A549 (cell line): ENCODE results near the gene BANP. TPM values are rescaled to one million over a fixed set of nuclear protein-coding genes. Genes with fewer than 3 reads are reported as not detected.
"Not testable (repeated sequence)": the region's sequence is repeated elsewhere in the genome, so short reads cannot be mapped to it uniquely, and the experiment has no call there.

Source experiments
- ATAC-seq, 2 experiments: fragments of 200-7000 bp in 1 of 2; fragments of >200 bp in 1 of 2; cut with Nextera tagmentation in 1 of 2; cut with Tn5 transposase in 1 of 2; 3 replicates each; pipeline versions ENCODE4 v1.8.0 to v1.9.1; 2018 to 2020; ENCODE audit warnings: mild to moderate bottlenecking in 1 of 2, moderate library complexity in 1 of 2
- CTCF ChIA-PET: fragments of 300-600 bp; sonication (Branson Sonifier 250); formaldehyde crosslinking; extraction: SDS; loops from one replicate; lab custom pipeline; 2021; ENCODE audit warnings: antibody characterized with exemption, inconsistent platforms; lab: Yijun Ruan, JAX
- POLR2A ChIA-PET: fragments of 350-600 bp; formaldehyde crosslinking; extraction: SDS; loops from one replicate; lab custom pipeline; 2021; ENCODE audit warnings: antibody characterized with exemption, inconsistent platforms; lab: Yijun Ruan, JAX
- DNase-seq, 2 experiments: peaks; one replicate each; pipeline versions ENCODE4 v3.0.0 to v3.0.0-alpha.2; 2011 to 2016; ENCODE audit warnings: low read depth in 1 of 2, low spot score in 1 of 2
- FAIRE-seq: peaks from 2 replicates; lab custom pipeline; 2011; peaks lifted over from hg19 to GRCh38; lab: Jason Lieb, UNC
- H3K27ac ChIP-seq, 2 experiments: fragments of >200 bp; sonication (Bioruptor Twin); formaldehyde crosslinking; 3 replicates each; pipeline ENCODE4 v1.5.1; 2016 to 2017
- H3K4me1 ChIP-seq: fragments of >200 bp; sonication (Bioruptor Twin); formaldehyde crosslinking; 3 replicates; pipeline ENCODE4 v1.6.1; 2016
- H3K4me2 ChIP-seq: fragments of >200 bp; sonication (Bioruptor Twin); formaldehyde crosslinking; 3 replicates; pipeline ENCODE4 v1.6.1; 2016
- H3K4me3 ChIP-seq: fragments of >200 bp; sonication (Bioruptor Twin); formaldehyde crosslinking; 3 replicates; pipeline ENCODE4 v1.5.1; 2016
- H3K9me3 ChIP-seq: fragments of >200 bp; sonication (Bioruptor Twin); formaldehyde crosslinking; 3 replicates; pipeline ENCODE4 v1.6.1; 2016
- ATOH8 ChIP-seq: fragments of 250-450 bp; sonication (Bioruptor Pico); IDR thresholded peaks from 2 replicates; pipeline ENCODE4 v1.5.0; 2020; ENCODE audit warnings: low read depth, mild to moderate bottlenecking, moderate library complexity
- BHLHE40 ChIP-seq: IDR thresholded peaks from 2 replicates; pipeline ENCODE4 v1.6.1; 2012; ENCODE audit warnings: low read depth, low read length, inconsistent platforms
- CBX8 ChIP-seq: fragments of 200-600 bp; sonication (generic); IDR thresholded peaks from 2 replicates; pipeline ENCODE4 v1.6.1; 2016
- CEBPB ChIP-seq, 2 experiments: fragments of >200 bp in 1 of 2; sonication (Bioruptor Twin) in 1 of 2; formaldehyde crosslinking in 1 of 2; IDR thresholded peaks; 2 replicates each; pipeline ENCODE4 v1.6.1; 2012 to 2016
- ELK1 ChIP-seq: fragments of 150-350 bp; IDR thresholded peaks from 2 replicates; pipeline ENCODE4 v1.6.1; 2014; ENCODE audit warnings: low read depth, mild to moderate bottlenecking, low read length
- EP300 ChIP-seq, 2 experiments: fragments of >200 bp; sonication (Bioruptor Twin); formaldehyde crosslinking; IDR thresholded peaks; 2 replicates in 1 of 2; 3 replicates in 1 of 2; pipeline ENCODE4 v1.6.1; 2016 to 2017
- FOSL2 ChIP-seq, 2 experiments: fragments of 450-650 bp in 1 of 2; fragments of >200 bp in 1 of 2; sonication (Bioruptor Twin) in 1 of 2; formaldehyde crosslinking; IDR thresholded peaks; 2 replicates each; pipeline versions ENCODE4 v1.5.0 to v1.6.1; 2016 to 2020; ENCODE audit warnings: mild to moderate bottlenecking in 1 of 2, moderate library complexity in 1 of 2
- GATA3 ChIP-seq: IDR thresholded peaks from 2 replicates; pipeline ENCODE4 v1.6.1; 2012; ENCODE audit warnings: borderline replicate concordance
- HES2 ChIP-seq: fragments of >200 bp; sonication (Bioruptor Twin); formaldehyde crosslinking; IDR thresholded peaks from 2 replicates; pipeline ENCODE4 v1.6.1; 2016
- JUN ChIP-seq, 2 experiments: fragments of >200 bp; sonication (Bioruptor Twin); formaldehyde crosslinking; IDR thresholded peaks; 2 replicates in 1 of 2; 3 replicates in 1 of 2; pipeline ENCODE4 v1.6.1; 2016 to 2017
- JUNB ChIP-seq: fragments of >200 bp; sonication (Bioruptor Twin); formaldehyde crosslinking; IDR thresholded peaks from 2 replicates; pipeline ENCODE4 v1.6.1; 2016
- KDM5A ChIP-seq: fragments of 200-600 bp; sonication (generic); IDR thresholded peaks from 2 replicates; pipeline ENCODE4 v1.6.1; 2016; ENCODE audit warnings: antibody characterized with exemption, mild to moderate bottlenecking
- RAD21 ChIP-seq, 2 experiments: fragments of >200 bp in 1 of 2; sonication (Bioruptor Twin) in 1 of 2; formaldehyde crosslinking in 1 of 2; IDR thresholded peaks in 1 of 2; conservative IDR thresholded peaks in 1 of 2; 2 replicates in 1 of 2; 3 replicates in 1 of 2; pipeline ENCODE4 v1.6.1; 2012 to 2018; ENCODE audit warnings: inconsistent platforms in 1 of 2
- RFX5 ChIP-seq: fragments of 450-650 bp; IDR thresholded peaks from 2 replicates; pipeline ENCODE4 v1.7.1; 2014; ENCODE audit warnings: antibody characterized with exemption, mild to moderate bottlenecking, moderate library complexity
- SMC3 ChIP-seq: fragments of >200 bp; sonication (Bioruptor Twin); formaldehyde crosslinking; IDR thresholded peaks from 3 replicates; pipeline ENCODE4 v1.6.1; 2018; ENCODE audit warnings: inconsistent platforms
- WGBS: methylation state at CpG from one replicate; pipeline ENCODE4 v1.1.6; 2017; ENCODE audit errors: missing lambda C conversion rate; 5-methylcytosine and 5-hydroxymethylcytosine counted together
- polyA plus RNA-seq, 4 experiments: library from polyadenylated mRNA; depleted of rRNA in 3 of 4; stranded (reverse); fragments of >200 nt; fragmentation: RNase III in 1 of 4; extraction: RNeasy Plus Mini Kit Qiagen cat#74134 plus additional on column Dnase treatment in 1 of 4; gene quantifications; 2 replicates in 3 of 4; 3 replicates in 1 of 4; pipeline ENCODE4 v1.2.3, GENCODE V29; 2011 to 2017
- TF ChIP-seq, protein P1 (sequence below): fragments of >200 bp; sonication (Bioruptor Twin); formaldehyde crosslinking; IDR thresholded peaks from 3 replicates; pipeline ENCODE4 v1.6.1; 2016
- TF ChIP-seq, protein P2 (sequence below): IDR thresholded peaks from 2 replicates; pipeline ENCODE4 v1.6.1; 2012
- TF ChIP-seq, protein P3 (sequence below): fragments of 200-600 bp; sonication (generic); IDR thresholded peaks from 2 replicates; pipeline ENCODE4 v1.6.1; 2016; ENCODE audit warnings: antibody characterized with exemption, mild to moderate bottlenecking, moderate library complexity

The BANP gene
- polyA plus RNA-seq, 2 of the 4 experiments (the other 2 are of a cell fraction) = 17.1 to 17.2 TPM

- POLR2A ChIA-PET = not testable (repeated sequence)
- DNase-seq = peak; percentile 25 to 90
- WGBS = 24% methylated on average over 24 of the region's 28 CpGs
Observed at GRCh38 chr16:88118852-88119741, 167.9 kb downstream of the BANP start.

GRCh38 chr16:88119881-88120751 is 168.9 kb downstream of the BANP start:
- Histone ChIP-seq H3K4me2 (peak overlapping the region; percentile 75; the same call in 1 of the 3 replicates), H3K4me1 (peaks cover 18% of the 10 kb centered on the region), H3K27ac (peak overlapping the region; percentile 51 to 85; a peak in 4 of 6 replicates)
- FAIRE-seq, H3K4me3 ChIP-seq, DNase-seq, CTCF ChIA-PET, H3K9me3 ChIP-seq, ATAC-seq, POLR2A ChIA-PET: not testable (repeated sequence)
- 93% methylated on average over 41 of the region's 49 CpGs for WGBS

More at GRCh38 chr16:88118852-88119741, 167.9 kb downstream of the BANP start:
- peak overlapping the region; percentile 56 to 85 for H3K27ac ChIP-seq
- TF ChIP-seq CEBPB (IDR thresholded peaks at IDR 0.05) = peak; percentile 92 to 97
- TF ChIP-seq JUN (IDR thresholded peaks at IDR 0.05) = peak; percentile 80 to 86; a peak in 4 of 5 replicates
- TF ChIP-seq EP300 (IDR thresholded peaks at IDR 0.05) = peak; percentile 66 to 81; a peak in 3 of 5 replicates
- peak; percentile 16 to 49; a peak in 4 of 5 replicates for TF ChIP-seq RAD21 (conservative IDR thresholded peaks at IDR 0.05 in 1 of 2, IDR thresholded peaks at IDR 0.05 in 1 of 2)
- TF ChIP-seq, protein P1, sequence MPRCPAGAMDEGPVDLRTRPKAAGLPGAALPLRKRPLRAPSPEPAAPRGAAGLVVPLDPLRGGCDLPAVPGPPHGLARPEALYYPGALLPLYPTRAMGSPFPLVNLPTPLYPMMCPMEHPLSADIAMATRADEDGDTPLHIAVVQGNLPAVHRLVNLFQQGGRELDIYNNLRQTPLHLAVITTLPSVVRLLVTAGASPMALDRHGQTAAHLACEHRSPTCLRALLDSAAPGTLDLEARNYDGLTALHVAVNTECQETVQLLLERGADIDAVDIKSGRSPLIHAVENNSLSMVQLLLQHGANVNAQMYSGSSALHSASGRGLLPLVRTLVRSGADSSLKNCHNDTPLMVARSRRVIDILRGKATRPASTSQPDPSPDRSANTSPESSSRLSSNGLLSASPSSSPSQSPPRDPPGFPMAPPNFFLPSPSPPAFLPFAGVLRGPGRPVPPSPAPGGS = peak; percentile 72; the same call in 1 of the 3 replicates
- peak; percentile 46; the same call in 1 of the 2 replicates for TF ChIP-seq BHLHE40
- peak; percentile 72 for TF ChIP-seq GATA3
- peak; percentile 53; the same call in 1 of the 2 replicates for TF ChIP-seq HES2
- peak; percentile 33; the same call in 2 of the 3 replicates for TF ChIP-seq SMC3
- peak; percentile 72; the same call in 1 of the 2 replicates for TF ChIP-seq FOSL2 (IDR thresholded peaks at IDR 0.05)
- peak; percentile 92 for TF ChIP-seq FOSL2 (CRISPR knock-in tag; IDR thresholded peaks at IDR 0.05)
- TF ChIP-seq ATOH8 = 0 out of 2 replicates have a peak, but pooled peaks have one; percentile 40
- TF ChIP-seq, protein P2, sequence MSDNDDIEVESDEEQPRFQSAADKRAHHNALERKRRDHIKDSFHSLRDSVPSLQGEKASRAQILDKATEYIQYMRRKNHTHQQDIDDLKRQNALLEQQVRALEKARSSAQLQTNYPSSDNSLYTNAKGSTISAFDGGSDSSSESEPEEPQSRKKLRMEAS = peak; percentile 49; the same call in 1 of the 2 replicates
- peak; percentile 83 for TF ChIP-seq JUNB
- peak overlapping the region; percentile 75 for H3K4me2 ChIP-seq
- H3K9me3 ChIP-seq, CTCF ChIA-PET, H3K4me3 ChIP-seq: not testable (repeated sequence)
- ATAC-seq (peak; percentile 93 to 94), FAIRE-seq (peak; percentile 99)
- peaks cover 18% of the 10 kb centered on the region for H3K4me1 ChIP-seq

DNA sequence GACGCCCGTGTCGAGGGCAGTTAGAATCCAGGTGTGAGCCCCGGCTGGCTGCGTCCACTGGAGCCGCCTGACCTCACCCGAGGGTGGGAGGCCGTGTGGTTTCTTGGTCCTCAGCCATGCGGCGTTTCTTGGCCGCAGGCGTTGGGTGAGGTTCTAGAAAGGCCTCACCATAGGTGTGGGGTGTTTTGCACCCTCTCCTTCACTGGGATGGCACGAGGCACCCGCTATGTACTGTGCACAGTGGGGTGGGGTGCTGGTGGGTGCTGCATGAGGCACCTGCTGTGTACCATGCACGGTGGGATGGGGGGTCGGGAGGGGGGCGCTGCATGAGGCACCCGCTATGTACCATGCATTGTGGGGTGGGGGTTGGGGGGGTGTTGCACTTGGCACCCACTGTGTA is 169.6 kb downstream of the BANP start:
- no peaks in the 10 kb centered on the region for H3K9me3 ChIP-seq
- peak overlapping the region in 1 of 2 experiments; percentile 85; a peak in 3 of 6 replicates for H3K27ac ChIP-seq
- WGBS = 100% methylated on average over 4 of the region's 18 CpGs
- ChIA-PET POLR2A (no interaction called here), CTCF (no interaction called here)
- FAIRE-seq = no peak
- H3K4me3 ChIP-seq = no peak overlapping the region
- no peak for DNase-seq
- ATAC-seq = no peak
- H3K4me1 ChIP-seq = peaks cover 18% of the 10 kb centered on the region
- TF ChIP-seq KDM5A (no peak), RFX5 (no peak), CBX8 (no peak), CEBPB (IDR thresholded peaks at IDR 0.05) (no peak), EP300 (IDR thresholded peaks at IDR 0.05) (no peak), GATA3 (no peak), JUN (IDR thresholded peaks at IDR 0.05) (no peak), ELK1 (no peak)
- TF ChIP-seq, protein P3, sequence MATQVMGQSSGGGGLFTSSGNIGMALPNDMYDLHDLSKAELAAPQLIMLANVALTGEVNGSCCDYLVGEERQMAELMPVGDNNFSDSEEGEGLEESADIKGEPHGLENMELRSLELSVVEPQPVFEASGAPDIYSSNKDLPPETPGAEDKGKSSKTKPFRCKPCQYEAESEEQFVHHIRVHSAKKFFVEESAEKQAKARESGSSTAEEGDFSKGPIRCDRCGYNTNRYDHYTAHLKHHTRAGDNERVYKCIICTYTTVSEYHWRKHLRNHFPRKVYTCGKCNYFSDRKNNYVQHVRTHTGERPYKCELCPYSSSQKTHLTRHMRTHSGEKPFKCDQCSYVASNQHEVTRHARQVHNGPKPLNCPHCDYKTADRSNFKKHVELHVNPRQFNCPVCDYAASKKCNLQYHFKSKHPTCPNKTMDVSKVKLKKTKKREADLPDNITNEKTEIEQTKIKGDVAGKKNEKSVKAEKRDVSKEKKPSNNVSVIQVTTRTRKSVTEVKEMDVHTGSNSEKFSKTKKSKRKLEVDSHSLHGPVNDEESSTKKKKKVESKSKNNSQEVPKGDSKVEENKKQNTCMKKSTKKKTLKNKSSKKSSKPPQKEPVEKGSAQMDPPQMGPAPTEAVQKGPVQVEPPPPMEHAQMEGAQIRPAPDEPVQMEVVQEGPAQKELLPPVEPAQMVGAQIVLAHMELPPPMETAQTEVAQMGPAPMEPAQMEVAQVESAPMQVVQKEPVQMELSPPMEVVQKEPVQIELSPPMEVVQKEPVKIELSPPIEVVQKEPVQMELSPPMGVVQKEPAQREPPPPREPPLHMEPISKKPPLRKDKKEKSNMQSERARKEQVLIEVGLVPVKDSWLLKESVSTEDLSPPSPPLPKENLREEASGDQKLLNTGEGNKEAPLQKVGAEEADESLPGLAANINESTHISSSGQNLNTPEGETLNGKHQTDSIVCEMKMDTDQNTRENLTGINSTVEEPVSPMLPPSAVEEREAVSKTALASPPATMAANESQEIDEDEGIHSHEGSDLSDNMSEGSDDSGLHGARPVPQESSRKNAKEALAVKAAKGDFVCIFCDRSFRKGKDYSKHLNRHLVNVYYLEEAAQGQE = no peak
- H3K4me2 ChIP-seq = no peak overlapping the region

DNA sequence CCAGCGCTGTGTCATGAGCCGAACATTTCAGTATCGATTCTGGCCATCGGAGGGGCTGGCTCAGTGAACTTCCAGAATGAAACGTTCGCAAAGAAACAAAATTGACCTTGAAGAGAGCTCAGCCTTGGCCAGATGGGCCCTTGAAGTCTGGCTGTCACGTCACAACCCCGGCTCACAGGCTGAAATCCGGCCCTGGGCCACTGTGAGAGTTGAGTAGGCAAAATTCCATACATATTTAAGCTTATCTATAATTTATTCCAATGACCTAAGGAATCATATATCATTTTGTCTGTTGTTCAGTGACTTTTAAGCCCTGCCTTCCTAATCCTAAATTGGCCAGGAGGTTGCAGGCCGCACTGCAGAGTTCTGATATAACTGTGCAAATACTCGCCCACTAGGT is 170.2 kb downstream of the BANP start:
- ATAC-seq, H3K4me2 ChIP-seq, POLR2A ChIA-PET, H3K9me3 ChIP-seq, H3K4me3 ChIP-seq, DNase-seq, CTCF ChIA-PET, FAIRE-seq: not testable (repeated sequence)
- H3K4me1 ChIP-seq = peaks cover 18% of the 10 kb centered on the region
- 92% methylated on average over 11 of the region's 11 CpGs for WGBS
- peak overlapping the region in 1 of 2 experiments; percentile 35; a peak in 1 of 6 replicates for H3K27ac ChIP-seq
